K562 (cell line): Measurements from ENCODE around the gene TRMT1L. TPM values are rescaled to one million over a fixed set of nuclear protein-coding genes. Genes with fewer than 3 reads are reported as not detected.
A peak's percentile ranks its signal among the peaks of the same experiment; 100 is the strongest.

ENCODE experiments used
- ATAC-seq: fragments of 200-7000 bp; cut with Tn5 transposase; 3 replicates; pipeline ENCODE4 v1.9.1; 2020; ENCODE audit warnings: moderate library complexity
- BruUV-seq: library from RNA; stranded (reverse); fragments of 400-500 nt; replicated peaks from 2 replicates; lab custom pipeline; 2021; lab: Mats Ljungman, UMichigan
- CTCF ChIA-PET: fragments of 300-600 bp; formaldehyde crosslinking; extraction: SDS; loops from one replicate; lab custom pipeline; 2021; ENCODE audit warnings: low intra/inter-chr PET ratio; lab: Yijun Ruan, JAX
- POLR2A ChIA-PET: fragments of 300-600, 350-650 bp; sonication (Branson Sonifier 250); formaldehyde crosslinking; extraction: SDS; loops from one replicate; lab custom pipeline; 2021; ENCODE audit warnings: antibody characterized with exemption, inconsistent platforms; lab: Yijun Ruan, JAX
- DNase-seq, 4 experiments: peaks; one replicate each; pipeline versions ENCODE4 v3.0.0 to v3.0.0-alpha.2; 2011 to 2018; ENCODE audit warnings: low spot score in 3 of 4, mixed read lengths in 3 of 4; ENCODE audit errors: extremely low read depth in 1 of 4
- FAIRE-seq: peaks from 2 replicates; lab custom pipeline; 2011; peaks lifted over from hg19 to GRCh38; lab: Jason Lieb, UNC
- H2AFZ ChIP-seq: 2 replicates; pipeline ENCODE4 v1.6.0; 2011; ENCODE audit warnings: low read depth, low read length, control low read depth, inconsistent platforms
- H3K27ac ChIP-seq: fragments of 200-600 bp; 3 replicates; pipeline ENCODE4 v1.8.0; 2011; ENCODE audit warnings: low read depth, mild to moderate bottlenecking, control low read depth, inconsistent platforms, low read length, moderate library complexity, mixed read lengths; ENCODE audit errors: extremely low read depth
- H3K27me3 ChIP-seq, 2 experiments: fragments of 300-600 bp in 1 of 2; 2 replicates in 1 of 2; 3 replicates in 1 of 2; pipeline versions ENCODE4 v1.6.0 to v1.8.0; 2011; ENCODE audit warnings: inconsistent platforms in 2 of 2, low read length in 2 of 2, mild to moderate bottlenecking in 1 of 2, mixed read lengths in 1 of 2, moderate library complexity in 1 of 2; ENCODE audit not compliant: control insufficient read depth in 2 of 2, insufficient read depth in 2 of 2
- H3K36me3 ChIP-seq: fragments of 300-600 bp; 3 replicates; pipeline ENCODE4 v1.8.0; 2011; ENCODE audit warnings: mild to moderate bottlenecking, low read length, inconsistent platforms; ENCODE audit not compliant: control insufficient read depth, insufficient read depth
- H3K4me1 ChIP-seq, 2 experiments: fragments of 200-600 bp in 1 of 2; replicated peaks in 1 of 2; 2 replicates in 1 of 2; 3 replicates in 1 of 2; pipeline versions ENCODE4 v1.5.1 to v1.8.0; 2011; ENCODE audit warnings: inconsistent platforms in 2 of 2, low read length in 2 of 2, mild to moderate bottlenecking in 1 of 2, mixed read lengths in 1 of 2, moderate library complexity in 1 of 2; ENCODE audit not compliant: control insufficient read depth in 2 of 2, insufficient read depth in 2 of 2
- H3K4me2 ChIP-seq: 2 replicates; pipeline ENCODE4 v1.6.1; 2011; ENCODE audit warnings: low read length, control low read depth, inconsistent platforms, mixed read lengths; ENCODE audit not compliant: insufficient read depth
- H3K4me3 ChIP-seq: fragments of 200-600 bp; sonication (generic), shearing (Covaris generic); 2 replicates; pipeline ENCODE4 v1.5.1; 2016; ENCODE audit warnings: control low read depth, inconsistent platforms
- H3K79me2 ChIP-seq: fragments of 200-600 bp; 3 replicates; pipeline ENCODE4 v1.8.0; 2011; ENCODE audit warnings: low read length, inconsistent platforms; ENCODE audit not compliant: control insufficient read depth, insufficient read depth
- H3K9ac ChIP-seq, 2 experiments: 2 replicates each; pipeline versions ENCODE4 v1.6.0 to v1.6.1; 2011; ENCODE audit warnings: low read depth in 2 of 2, low read length in 2 of 2, control low read depth in 1 of 2, inconsistent platforms in 1 of 2, mild to moderate bottlenecking in 1 of 2, mixed read lengths in 1 of 2; ENCODE audit not compliant: insufficient read depth in 1 of 2
- H3K9me1 ChIP-seq: one replicate; pipeline ENCODE4 v1.6.0; 2011; ENCODE audit warnings: inconsistent platforms, mild to moderate bottlenecking, low read length, moderate library complexity; ENCODE audit not compliant: control insufficient read depth, insufficient read depth
- H3K9me3 ChIP-seq: replicated peaks from 2 replicates; pipeline ENCODE4 v1.5.1; 2011; ENCODE audit warnings: low read depth, low read length, inconsistent platforms; ENCODE audit not compliant: control insufficient read depth, insufficient read depth
- H4K20me1 ChIP-seq: replicated peaks from 2 replicates; pipeline ENCODE4 v1.6.1; 2011; ENCODE audit warnings: low read length, inconsistent platforms, mixed read lengths; ENCODE audit not compliant: control insufficient read depth, insufficient read depth
- CBX5 ChIP-seq: IDR thresholded peaks from 2 replicates; pipeline ENCODE4 v1.6.1; 2014; ENCODE audit warnings: low read depth, borderline replicate concordance
- CBX8 ChIP-seq: fragments of 200-600 bp; sonication (generic); IDR thresholded peaks from 2 replicates; pipeline ENCODE4 v1.6.1; 2012; ENCODE audit warnings: borderline replicate concordance, mixed run types, low read depth, mild to moderate bottlenecking, moderate library complexity, mixed read lengths, low read length, control low read depth, inconsistent platforms; ENCODE audit not compliant: poor library complexity, severe bottlenecking; ENCODE audit errors: extremely low read depth
- ELK3 ChIP-seq: fragments of 450-650 bp; formaldehyde crosslinking; IDR thresholded peaks from 2 replicates; pipeline ENCODE4 v1.4.0; 2020; ENCODE audit warnings: mild to moderate bottlenecking
- GMEB1 ChIP-seq: fragments of 250-450 bp; sonication (Bioruptor Pico); IDR thresholded peaks from 2 replicates; pipeline ENCODE4 v1.4.0; 2020; ENCODE audit warnings: mild to moderate bottlenecking
- HCFC1 ChIP-seq: IDR thresholded peaks from 2 replicates; pipeline ENCODE4 v1.6.1; 2012; ENCODE audit warnings: low read depth, low read length, improper control_type of control experiment
- HMGN3 ChIP-seq: IDR thresholded peaks from 2 replicates; pipeline ENCODE4 v1.6.1; 2011; ENCODE audit warnings: borderline replicate concordance, low read depth, mild to moderate bottlenecking, mixed read lengths, low read length; ENCODE audit not compliant: insufficient read length; ENCODE audit errors: extremely low read depth
- TAF1 ChIP-seq: IDR thresholded peaks from 2 replicates; pipeline ENCODE4 v1.6.1; 2011; ENCODE audit warnings: mild to moderate bottlenecking, low read length, moderate library complexity; ENCODE audit not compliant: insufficient read depth, control insufficient read depth, severe bottlenecking; ENCODE audit errors: extremely low read depth
- TAF15 ChIP-seq: fragments of 200-400 bp; formaldehyde crosslinking; IDR thresholded peaks from 2 replicates; pipeline ENCODE4 v1.6.1; 2017; ENCODE audit warnings: mild to moderate bottlenecking, low read depth, low read length, moderate library complexity
- TCFL5 ChIP-seq: fragments of 250-450 bp; sonication (Bioruptor Pico); conservative IDR thresholded peaks from 2 replicates; pipeline ENCODE4 v1.6.1; 2021; ENCODE audit warnings: mild to moderate bottlenecking, moderate library complexity, matching md5 sums
- XRCC3 ChIP-seq: fragments of 450-650 bp; IDR thresholded peaks from 2 replicates; pipeline ENCODE4 v1.6.1; 2017; ENCODE audit warnings: mild to moderate bottlenecking, moderate library complexity
- ZNF318 ChIP-seq, 2 experiments: fragments of 450-650 bp; IDR thresholded peaks; 2 replicates each; pipeline ENCODE4 v1.6.1; 2016; ENCODE audit warnings: mild to moderate bottlenecking in 2 of 2, borderline replicate concordance in 1 of 2, low read depth in 1 of 2, moderate library complexity in 1 of 2
- WGBS: fragments of 100-300 bp; shearing (Covaris generic); methylation state at CpG from one replicate; pipeline ENCODE4 v1.1.6; 2016; ENCODE audit warnings: low coverage, mixed read lengths; ENCODE audit not compliant: insufficient coverage; ENCODE audit errors: missing lambda C conversion rate; 5-methylcytosine and 5-hydroxymethylcytosine counted together
- in situ Hi-C: fragments of 300-500 bp; cut with MboI; formaldehyde crosslinking; loops from 4 replicates; pipeline ENCODE4 v1.15.0; 2018; ENCODE audit warnings: inconsistent platforms, mixed read lengths
- intact Hi-C: fragments of 100-400 bp; cut with micrococcal nuclease; formaldehyde crosslinking; loops from 2 replicates; pipeline ENCODE4 v1.14.2; 2022
- polyA plus RNA-seq, 8 experiments: library from polyadenylated mRNA; depleted of rRNA in 4 of 8; stranded (reverse) in 5 of 8; unstranded in 3 of 8; fragments of >200 nt; fragmentation: Nextera tagmentation in 2 of 8; fragmentation: Illumina TruSeq in 1 of 8; extraction: Ambion mirVana in 2 of 8; extraction: Trizol in 1 of 8; gene quantifications; 2 replicates each; pipeline versions ENCODE4 v1.2.1 to v1.2.3, GENCODE V29; 2011 to 2014; ENCODE audit warnings: inconsistent platforms in 1 of 8, missing spikeins in 1 of 8
- total RNA-seq, 7 experiments: library from RNA; depleted of rRNA in 6 of 7; stranded (reverse); fragments of >200 nt in 6 of 7; fragmentation: Illumina TruSeq in 2 of 7; extraction: Trizol in 2 of 7; gene quantifications; 2 replicates each; pipeline versions ENCODE4 v1.2.1 to v1.2.3, GENCODE V29; 2011 to 2021; ENCODE audit warnings: low replicate concordance in 1 of 7

TRMT1L gene
- total and polyA plus RNA-seq, 9 of the 15 experiments (the other 6 are each of a cell fraction or from before 2014, with no cell fraction given), result 6.4 to 88.9 (median 32.9) TPM

- H3K27ac ChIP-seq, result no peak overlapping the region
- FAIRE-seq (no peak), ATAC-seq (no peak), DNase-seq (no peak)
- H2AFZ ChIP-seq, result no peak overlapping the region
- H3K9me3 ChIP-seq, result peaks cover 3% of the 10 kb centered on the region
- H3K4me2 ChIP-seq, result no peak overlapping the region
- H3K27me3 ChIP-seq, result no peaks in the 10 kb centered on the region
- in situ Hi-C loops, result no loop called here
- H3K9me1 ChIP-seq, result no peaks in the 10 kb centered on the region
- intact Hi-C loops, result no loop called here
- H3K79me2 ChIP-seq, result no peaks in the 10 kb centered on the region
- H3K4me1 ChIP-seq, result no peaks in the 10 kb centered on the region
- no peak overlapping the region for H3K9ac ChIP-seq
- 89% methylated on average over 1 of the region's 1 CpG for WGBS
- ChIA-PET CTCF (no interaction called here), POLR2A (interaction anchor here (0.6 kb wide), 1 partner anchor 1141 kb away, joined by 3 read pairs; no protein-coding TSS in a partner anchor)
- peaks cover 42% of the 10 kb centered on the region; the same call in 2 of the 3 replicates for H3K36me3 ChIP-seq
- no peaks in the 10 kb centered on the region for H4K20me1 ChIP-seq
- BruUV-seq, result no TSS peak
- H3K4me3 ChIP-seq, result no peak overlapping the region
- TF ChIP-seq GMEB1 (CRISPR knock-in tag) (no peak), ELK3 (no peak), CBX5 (peak; percentile 88), CBX8 (no peak), HMGN3 (no peak), ZNF318 (IDR thresholded peaks at IDR 0.05; ENCODE audit: borderline replicate concordance in 1 of 2, low read depth in 1 of 2) (no peak), TAF15 (no peak), XRCC3 (0 out of 2 replicates have a peak, but pooled peaks have one; percentile 21), TCFL5 (no peak), HCFC1 (no peak), TAF1 (no peak)
These were observed 24.2 kb downstream of the TRMT1L start for GRCh38 chr1:185132534-185132933.
